ENCODE results near the gene ODAD4.

Gene ODAD4

DNA sequence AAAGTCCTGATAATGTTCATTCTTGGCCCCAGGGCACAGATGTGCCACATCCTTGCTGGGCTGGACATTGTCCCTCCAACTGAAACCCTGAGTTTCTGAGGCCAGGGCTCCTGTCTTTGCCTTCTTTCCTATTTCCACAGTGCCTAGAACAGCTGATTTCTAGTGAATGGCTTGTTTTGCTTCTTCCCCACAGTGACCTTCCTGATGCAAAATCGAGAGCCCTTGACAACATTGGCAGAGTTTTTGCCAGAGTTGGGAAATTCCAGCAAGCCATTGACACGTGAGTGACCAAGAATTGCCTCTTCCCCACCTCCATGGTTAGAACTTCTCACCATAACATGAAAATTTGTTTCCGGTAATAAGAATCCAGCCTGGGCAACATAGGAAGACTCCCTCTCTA is 14.5 kb downstream of the ODAD4 start:
- DNase-seq = no peak

GRCh38 chr17:41948762-41949460 is 18.5 kb downstream of the ODAD4 start:
- DNase-seq = no peak

- DNase-seq = no peak
These were observed 26.1 kb downstream of the ODAD4 start for GRCh38 chr17:41956522-41956921.

DNA sequence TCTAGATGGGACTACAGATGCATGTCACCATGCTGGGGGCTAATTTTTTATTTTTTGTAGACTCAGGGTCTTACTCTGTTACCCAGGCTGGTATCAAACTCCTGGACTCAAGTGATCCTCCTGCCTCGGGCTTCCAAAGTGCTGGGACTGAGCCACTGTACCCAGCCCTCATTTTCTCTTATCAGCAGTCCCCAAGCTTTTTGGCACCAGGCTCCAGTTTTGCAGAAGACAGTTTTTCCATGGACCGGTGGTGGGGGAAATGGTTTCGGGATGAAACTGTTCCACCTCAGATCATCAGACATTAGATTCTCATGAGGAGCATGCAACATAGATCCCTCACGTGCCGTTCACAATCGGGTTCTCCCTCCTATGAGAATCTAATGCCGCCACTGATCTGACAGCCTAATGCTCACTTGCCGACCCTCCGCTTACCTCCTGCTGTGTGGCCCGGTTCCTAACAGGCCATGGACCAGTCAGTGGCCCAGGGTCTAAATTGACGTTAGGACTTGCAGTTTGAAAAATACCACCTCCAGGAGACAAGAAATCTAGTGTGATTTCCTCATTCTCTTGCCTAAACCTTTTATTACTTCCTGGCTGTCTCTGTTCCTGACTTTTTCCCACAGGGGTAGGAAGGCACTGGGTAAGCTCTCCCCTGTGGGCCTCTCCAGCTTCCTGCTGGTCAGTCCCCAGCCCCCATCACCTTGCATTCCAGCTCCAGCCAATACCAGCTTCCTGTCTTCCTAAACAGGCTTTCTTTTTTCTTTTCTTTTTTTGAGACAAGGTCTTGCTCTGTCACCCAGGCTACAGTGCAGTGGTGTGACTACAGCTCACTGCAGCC is 26.8 kb downstream of the ODAD4 start:
- DNase-seq = peak; percentile 42

- DNase-seq = no peak
These were observed 27.5 kb downstream of the ODAD4 start for GRCh38 chr17:41957869-41958439.

- DNase-seq = no peak
These were observed 28.6 kb downstream of the ODAD4 start for GRCh38 chr17:41959030-41959335.

- peak; percentile 48 for DNase-seq
These were observed 29.1 kb downstream of the ODAD4 start for GRCh38 chr17:41959336-41960095.

GRCh38 chr17:41962111-41962510 is 31.7 kb downstream of the ODAD4 start:
- DNase-seq = no peak

DNA sequence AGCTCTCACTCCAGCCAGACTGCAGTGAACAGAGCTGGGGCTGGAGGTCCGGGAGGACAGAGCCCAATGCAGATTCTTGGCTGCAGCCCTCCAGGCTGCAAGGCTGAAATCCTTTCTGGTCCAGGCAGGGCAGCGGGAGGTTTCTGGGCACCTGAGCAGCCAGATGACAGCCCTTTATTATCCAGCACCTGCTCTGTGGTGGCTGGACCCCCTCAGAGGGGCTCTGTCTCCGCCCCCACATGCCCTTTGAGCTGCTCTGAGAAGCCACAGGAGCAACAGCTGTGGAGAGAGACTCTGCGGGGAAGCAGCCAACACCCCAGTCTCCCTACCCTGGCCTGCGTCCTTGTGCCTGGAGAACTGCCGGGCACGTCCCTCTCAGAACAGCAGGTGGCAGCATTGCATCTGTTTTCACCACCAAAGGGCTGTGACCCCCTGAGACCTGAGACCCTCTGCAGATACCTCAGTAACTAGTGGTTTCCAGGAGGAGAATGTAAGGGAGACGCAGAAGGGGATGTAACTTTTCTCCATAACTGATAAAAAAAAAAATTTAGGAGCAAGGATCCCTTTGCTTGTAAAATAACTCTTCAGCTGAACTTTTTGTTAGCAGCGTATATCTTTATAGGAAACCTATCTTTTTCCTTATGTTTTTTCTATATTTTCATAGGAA is 32.5 kb downstream of the ODAD4 start:
- peak; percentile 47 for DNase-seq

DNA sequence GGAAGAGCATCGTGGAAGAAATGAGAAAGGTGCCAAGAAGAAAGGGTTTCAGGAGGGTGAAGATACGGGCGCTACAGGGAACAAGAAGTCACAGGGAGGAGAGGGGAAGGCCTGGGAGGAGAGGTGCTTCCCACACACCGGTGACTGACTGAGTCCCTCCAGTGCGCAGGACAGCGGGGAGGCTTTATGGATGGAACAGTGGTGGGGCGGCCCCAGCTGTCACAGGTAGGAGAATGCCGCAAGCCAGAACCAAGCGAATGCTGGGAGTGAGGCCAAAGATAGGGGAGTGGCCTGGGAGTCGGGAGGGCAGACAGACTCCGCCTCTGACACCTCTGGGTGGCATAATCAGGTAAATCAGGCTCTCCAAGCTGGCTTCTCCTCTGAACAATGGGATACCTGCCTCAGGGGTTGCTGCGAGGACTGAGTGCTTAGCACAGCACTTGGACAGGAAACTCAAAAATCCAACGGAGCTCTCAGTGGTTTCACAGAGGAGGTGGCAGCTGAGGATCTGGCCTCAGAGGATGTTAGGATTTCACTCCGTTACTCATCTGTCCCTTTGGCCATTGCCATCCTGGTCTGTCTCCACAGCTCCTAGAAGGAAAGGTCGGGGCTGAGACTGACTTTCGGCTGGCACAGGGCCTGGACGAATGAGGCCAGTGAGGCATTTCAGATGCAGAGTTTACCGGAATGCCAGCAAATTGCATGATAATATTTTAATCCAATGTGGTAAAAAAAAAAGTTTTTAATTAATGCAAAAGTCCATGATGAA is 35.5 kb downstream of the ODAD4 start:
- DNase-seq = no peak

GRCh38 chr17:41966463-41967140 is 36.2 kb downstream of the ODAD4 start, which contains the start of gene CNP:
Gene CNP, plus strand, starts transcription at chr17:41966795. Its CDS starts 90 bp downstream, at chr17:41966885.
- peak; percentile 90 for DNase-seq

GRCh38 chr17:41967141-41967920 is 36.9 kb downstream of the ODAD4 start:
- no peak for DNase-seq

DNA sequence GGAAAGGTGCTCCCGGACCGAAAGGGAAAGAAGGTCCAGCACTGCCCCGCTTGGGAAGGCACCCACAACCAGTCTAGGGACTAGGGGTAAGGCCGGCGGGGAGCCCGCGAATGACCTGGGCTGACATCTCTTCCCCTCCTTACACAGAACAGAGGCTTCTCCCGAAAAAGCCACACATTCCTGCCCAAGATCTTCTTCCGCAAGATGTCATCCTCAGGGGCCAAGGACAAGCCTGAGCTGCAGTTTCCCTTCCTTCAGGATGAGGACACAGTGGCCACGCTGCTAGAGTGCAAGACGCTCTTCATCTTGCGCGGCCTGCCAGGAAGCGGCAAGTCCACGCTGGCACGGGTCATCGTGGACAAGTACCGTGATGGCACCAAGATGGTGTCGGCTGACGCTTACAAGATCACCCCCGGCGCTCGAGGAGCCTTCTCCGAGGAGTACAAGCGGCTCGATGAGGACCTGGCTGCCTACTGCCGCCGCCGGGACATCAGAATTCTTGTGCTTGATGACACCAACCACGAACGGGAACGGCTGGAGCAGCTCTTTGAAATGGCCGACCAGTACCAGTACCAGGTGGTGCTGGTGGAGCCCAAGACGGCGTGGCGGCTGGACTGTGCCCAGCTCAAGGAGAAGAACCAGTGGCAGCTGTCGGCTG is 37.6 kb downstream of the ODAD4 start:
- no peak for DNase-seq

GRCh38 chr17:41968676-41969075 is 38.3 kb downstream of the ODAD4 start:
- DNase-seq = no peak

DNA sequence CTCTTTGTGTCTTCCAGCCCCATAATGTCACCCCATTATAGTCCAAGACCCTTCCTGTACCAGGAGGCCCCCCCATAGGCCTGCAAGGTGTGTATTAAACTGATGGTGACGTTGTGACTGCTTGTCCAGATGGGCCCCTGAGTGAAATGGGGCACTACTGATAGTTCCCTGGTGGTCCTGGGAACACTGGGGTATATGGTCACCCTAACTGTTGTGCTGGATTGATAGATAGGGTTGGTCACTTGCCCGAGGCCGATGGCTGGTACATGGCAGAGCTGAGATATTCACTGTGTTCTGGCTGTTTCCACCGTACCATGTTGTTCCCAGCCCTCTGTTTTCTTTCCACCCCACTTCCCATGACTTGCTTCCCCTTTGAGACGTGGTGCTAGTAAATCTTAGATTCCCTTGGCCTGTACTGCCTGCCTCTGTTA is 40.5 kb downstream of the ODAD4 start:
- no peak for DNase-seq

DNA sequence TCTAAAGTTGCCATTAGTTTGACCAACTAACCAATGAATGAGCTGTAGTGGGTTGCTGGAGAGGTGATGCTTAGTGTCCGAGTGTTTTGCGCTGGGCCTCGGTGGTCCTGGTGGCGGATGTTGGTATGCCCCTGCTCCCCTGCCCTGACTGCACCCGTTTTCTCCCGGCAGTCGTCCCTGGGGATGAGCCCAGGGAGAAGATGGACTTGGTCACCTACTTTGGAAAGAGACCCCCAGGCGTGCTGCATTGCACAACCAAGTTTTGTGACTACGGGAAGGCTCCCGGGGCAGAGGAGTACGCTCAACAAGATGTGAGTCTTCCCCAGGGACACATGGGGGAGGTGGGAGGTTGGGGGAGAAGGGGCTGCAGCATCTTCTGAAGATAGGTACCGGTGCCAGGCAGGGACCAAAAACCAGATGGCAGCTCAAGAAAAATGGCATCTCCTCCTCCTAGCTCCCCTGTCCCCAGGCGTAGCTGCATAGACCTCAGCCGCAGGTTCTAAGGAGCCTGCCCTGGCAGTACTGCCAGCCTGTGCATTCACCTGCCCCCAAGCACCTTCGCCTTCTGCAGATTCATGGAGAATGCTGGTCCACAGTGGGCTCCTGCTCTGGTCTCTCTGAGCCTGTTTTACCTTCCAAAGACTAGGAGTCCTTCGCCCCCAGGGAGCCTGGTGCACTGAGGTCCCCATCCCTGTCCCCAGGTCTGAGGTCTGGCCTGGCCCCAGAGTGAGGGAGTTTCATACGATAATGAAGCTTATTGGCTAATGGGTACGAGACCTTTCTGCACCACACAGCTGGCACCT is 41.5 kb downstream of the ODAD4 start:
- no peak for DNase-seq

- no peak for DNase-seq
These were observed 42.4 kb downstream of the ODAD4 start for GRCh38 chr17:41972571-41973407.

- DNase-seq = no peak
These were observed 43.0 kb downstream of the ODAD4 start for GRCh38 chr17:41973408-41973811.

Measured in fibroblast of skin of right quadriceps (primary cell).